ENCODE measurements around the gene CGB3.
"Not testable (repeated sequence)": the region's sequence is repeated elsewhere in the genome, so short reads cannot be mapped to it uniquely, and the experiment has no call there.

GRCh38 chr19:49029749-49030148 lies 5.6 kb upstream of the CGB3 start:
- TF ChIP-seq EZH2 (IDR thresholded peaks at IDR 0.05; ENCODE audit: low read length, unreplicated experiment); CTCF (conservative IDR thresholded peaks at IDR 0.05; ENCODE audit: low read depth, low read length): not testable (repeated sequence)
